H1 (cell line): ENCODE results near the gene CALML4. TPM values are rescaled to one million over a fixed set of nuclear protein-coding genes. Genes with fewer than 3 reads are reported as not detected.

ENCODE experiments used
- CTCF ChIA-PET: fragments of 300-600 bp; sonication (Branson Sonifier 250); formaldehyde crosslinking; loops from one replicate; lab custom pipeline; 2021; ENCODE audit not compliant: partially characterized antibody; lab: Charles Lee
- POLR2A ChIA-PET: fragments of 300-600 bp; sonication (Branson Sonifier 250); formaldehyde crosslinking; loops from one replicate; lab custom pipeline; 2021; ENCODE audit warnings: inconsistent platforms; ENCODE audit not compliant: partially characterized antibody; lab: Charles Lee
- DNase-seq, 2 experiments: peaks; one replicate each; pipeline versions ENCODE4 v3.0.0 to v3.0.0-alpha.2; 2010 to 2022; ENCODE audit warnings: low spot score in 2 of 2, low read depth in 1 of 2, mixed read lengths in 1 of 2
- FAIRE-seq: peaks from 2 replicates; lab custom pipeline; 2011; peaks lifted over from hg19 to GRCh38; lab: Jason Lieb, UNC
- H2AFZ ChIP-seq: 2 replicates; pipeline ENCODE4 v1.8.1; 2012; ENCODE audit warnings: low read length, inconsistent platforms
- H2AK5ac ChIP-seq: 2 replicates; pipeline ENCODE4 v1.6.1; 2013; ENCODE audit warnings: low read depth, low read length
- H2BK120ac ChIP-seq: replicated peaks from 2 replicates; pipeline ENCODE3; 2013; ENCODE audit warnings: low read depth, low read length, inconsistent platforms
- H2BK12ac ChIP-seq: 2 replicates; pipeline ENCODE4 v1.6.1; 2013; ENCODE audit warnings: low read depth, low read length
- H2BK15ac ChIP-seq: 2 replicates; pipeline ENCODE4 v1.6.1; 2013; ENCODE audit warnings: low read length
- H2BK20ac ChIP-seq: 2 replicates; pipeline ENCODE4 v1.6.1; 2013; ENCODE audit warnings: low read length
- H2BK5ac ChIP-seq: 2 replicates; pipeline ENCODE4 v1.6.1; 2013; ENCODE audit warnings: low read depth, low read length
- H3K14ac ChIP-seq: 2 replicates; pipeline ENCODE4 v1.6.1; 2013; ENCODE audit warnings: inconsistent platforms; ENCODE audit not compliant: insufficient read length
- H3K18ac ChIP-seq: 2 replicates; pipeline ENCODE4 v1.6.1; 2013; ENCODE audit warnings: low read length; ENCODE audit errors: extremely low read depth
- H3K23ac ChIP-seq: 2 replicates; pipeline ENCODE4 v1.6.1; 2013; ENCODE audit warnings: inconsistent platforms; ENCODE audit not compliant: insufficient read length
- H3K23me2 ChIP-seq: 2 replicates; pipeline ENCODE4 v1.6.1; 2013; ENCODE audit warnings: low read depth, low read length
- H3K27ac ChIP-seq: 2 replicates; pipeline ENCODE4 v1.6.1; 2011; ENCODE audit warnings: low read depth, low read length, inconsistent platforms
- H3K27me3 ChIP-seq, 4 experiments: replicated peaks in 1 of 4; 1 replicate in 1 of 4; 2 replicates in 3 of 4; pipeline versions ENCODE4 v1.6.1 to v1.8.1; 2011 to 2013; ENCODE audit warnings: low read length in 3 of 4, mild to moderate bottlenecking in 3 of 4, inconsistent platforms in 2 of 4, mixed read lengths in 2 of 4, moderate library complexity in 1 of 4; ENCODE audit not compliant: control insufficient read depth in 3 of 4, insufficient read depth in 3 of 4; ENCODE audit errors: extremely low read depth in 1 of 4
- H3K36me3 ChIP-seq, 4 experiments: 2 replicates each; pipeline versions ENCODE4 v1.6.1 to v1.8.1; 2011 to 2013; ENCODE audit warnings: mild to moderate bottlenecking in 4 of 4, low read length in 3 of 4, moderate library complexity in 2 of 4, control low read depth in 1 of 4, inconsistent platforms in 1 of 4; ENCODE audit not compliant: insufficient read depth in 4 of 4, control insufficient read depth in 2 of 4
- H3K4ac ChIP-seq: replicated peaks from 2 replicates; pipeline ENCODE3; 2013; ENCODE audit warnings: low read length, low read depth, mixed read lengths, inconsistent platforms; ENCODE audit not compliant: insufficient read length
- H3K4me1 ChIP-seq, 4 experiments: replicated peaks in 1 of 4; 1 replicate in 1 of 4; 2 replicates in 3 of 4; pipeline versions ENCODE4 v1.6.1 to v1.8.1; 2011 to 2013; ENCODE audit warnings: low read length in 3 of 4, inconsistent platforms in 2 of 4, mixed read lengths in 1 of 4; ENCODE audit not compliant: insufficient read depth in 4 of 4, control insufficient read depth in 3 of 4
- H3K4me2 ChIP-seq, 2 experiments: 2 replicates each; pipeline versions ENCODE4 v1.6.1 to v1.8.1; 2011 to 2013; ENCODE audit warnings: low read depth in 2 of 2, low read length in 2 of 2, control low read depth in 1 of 2, inconsistent platforms in 1 of 2, mild to moderate bottlenecking in 1 of 2; ENCODE audit not compliant: insufficient read depth in 1 of 2
- H3K4me3 ChIP-seq, 4 experiments: fragments of 200-600, 300-600 bp in 1 of 4; sonication (generic), shearing (Covaris generic), sonication (Bioruptor Twin) in 1 of 4; 2 replicates each; pipeline versions ENCODE4 v1.5.1 to v1.8.1; 2011 to 2016; ENCODE audit warnings: low read length in 4 of 4, low read depth in 3 of 4, control low read depth in 2 of 4, inconsistent platforms in 2 of 4, mild to moderate bottlenecking in 2 of 4, mixed read lengths in 1 of 4, moderate library complexity in 1 of 4; ENCODE audit not compliant: insufficient read depth in 2 of 4; ENCODE audit errors: extremely low read depth in 1 of 4
- H3K56ac ChIP-seq: replicated peaks from 2 replicates; pipeline ENCODE3; 2013; ENCODE audit warnings: low read depth, mild to moderate bottlenecking, mixed read lengths, low read length, inconsistent platforms; ENCODE audit not compliant: insufficient read length
- H3K79me1 ChIP-seq: 2 replicates; pipeline ENCODE4 v1.6.1; 2013; ENCODE audit warnings: low read depth, low read length, control low read depth
- H3K79me2 ChIP-seq, 2 experiments: 2 replicates each; pipeline versions ENCODE4 v1.6.1 to v1.8.1; 2012 to 2013; ENCODE audit warnings: low read length in 2 of 2, mild to moderate bottlenecking in 2 of 2, inconsistent platforms in 1 of 2; ENCODE audit not compliant: insufficient read depth in 2 of 2, control insufficient read depth in 1 of 2
- H3K9ac ChIP-seq, 4 experiments: replicated peaks in 1 of 4; 1 replicate in 1 of 4; 2 replicates in 3 of 4; pipeline versions ENCODE4 v1.6.1 to v1.8.1; 2011 to 2013; ENCODE audit warnings: low read depth in 3 of 4, low read length in 3 of 4, control low read depth in 2 of 4, mild to moderate bottlenecking in 2 of 4, moderate library complexity in 2 of 4, inconsistent platforms in 1 of 4; ENCODE audit errors: extremely low read depth in 1 of 4
- H3K9me3 ChIP-seq, 2 experiments: 2 replicates each; pipeline versions ENCODE4 v1.6.1 to v1.8.1; 2012 to 2013; ENCODE audit warnings: mild to moderate bottlenecking in 2 of 2, moderate library complexity in 2 of 2, control low read depth in 1 of 2, inconsistent platforms in 1 of 2, low read depth in 1 of 2, low read length in 1 of 2, mixed read lengths in 1 of 2; ENCODE audit not compliant: insufficient read depth in 2 of 2
- H4K20me1 ChIP-seq, 2 experiments: replicated peaks in 1 of 2; 2 replicates each; pipeline versions ENCODE3 to v1.8.1; 2011 to 2013; ENCODE audit warnings: inconsistent platforms in 2 of 2, low read length in 2 of 2, mild to moderate bottlenecking in 1 of 2; ENCODE audit not compliant: insufficient read depth in 2 of 2, control insufficient read depth in 1 of 2
- H4K5ac ChIP-seq: 2 replicates; pipeline ENCODE4 v1.6.1; 2013; ENCODE audit warnings: low read length, low read depth, mixed read lengths, inconsistent platforms; ENCODE audit not compliant: insufficient read length
- H4K8ac ChIP-seq: 2 replicates; pipeline ENCODE4 v1.8.0; 2013; ENCODE audit warnings: mild to moderate bottlenecking, moderate library complexity, low read length, inconsistent platforms; ENCODE audit not compliant: insufficient read depth; ENCODE audit errors: extremely low read depth
- H4K91ac ChIP-seq: replicated peaks from 2 replicates; pipeline ENCODE3; 2013; ENCODE audit warnings: low read length, mixed read lengths, inconsistent platforms; ENCODE audit not compliant: insufficient read length
- CHD2 ChIP-seq: IDR thresholded peaks from 2 replicates; pipeline ENCODE4 v1.6.1; 2012; ENCODE audit warnings: low read length, improper control_type of control experiment
- EGR1 ChIP-seq: IDR thresholded peaks from 2 replicates; pipeline ENCODE4 v1.6.1; 2011; ENCODE audit warnings: low read depth, low read length, borderline replicate concordance
- EZH2 ChIP-seq: fragments of 200-600 bp; sonication (generic); IDR thresholded peaks from 2 replicates; pipeline ENCODE4 v1.7.1; 2012; ENCODE audit warnings: low read depth, mild to moderate bottlenecking, moderate library complexity, low read length, inconsistent platforms; ENCODE audit not compliant: severe bottlenecking
- GABPA ChIP-seq: IDR thresholded peaks from 2 replicates; pipeline ENCODE4 v1.6.1; 2011; ENCODE audit warnings: mild to moderate bottlenecking, low read length, moderate library complexity, borderline replicate concordance; ENCODE audit not compliant: insufficient read depth
- GTF2F1 ChIP-seq: IDR thresholded peaks from 2 replicates; pipeline ENCODE4 v1.6.1; 2012; ENCODE audit warnings: low read depth, low read length, improper control_type of control experiment, borderline replicate concordance
- KDM4A ChIP-seq: IDR thresholded peaks from one replicate; pipeline ENCODE4 v1.7.1; 2012; ENCODE audit warnings: low read depth, mild to moderate bottlenecking, moderate library complexity, low read length, inconsistent platforms; ENCODE audit not compliant: severe bottlenecking
- KDM5A ChIP-seq: fragments of 200-600 bp; IDR thresholded peaks from 2 replicates; pipeline ENCODE4 v1.7.1; 2012; ENCODE audit warnings: mild to moderate bottlenecking, low read length, inconsistent platforms, mixed read lengths
- RFX5 ChIP-seq: IDR thresholded peaks from 2 replicates; pipeline ENCODE4 v1.6.1; 2011; ENCODE audit warnings: low read depth, low read length, improper control_type of control experiment, borderline replicate concordance
- SIN3A ChIP-seq, 2 experiments: IDR thresholded peaks in 1 of 2; conservative IDR thresholded peaks in 1 of 2; 2 replicates each; pipeline ENCODE4 v1.6.1; 2011 to 2012; ENCODE audit warnings: low read length in 2 of 2, improper control_type of control experiment in 1 of 2, low read depth in 1 of 2, mild to moderate bottlenecking in 1 of 2
- SIRT6 ChIP-seq: IDR thresholded peaks from one replicate; pipeline ENCODE4 v1.7.1; 2012; ENCODE audit warnings: low read length, inconsistent platforms
- YY1 ChIP-seq: IDR thresholded peaks from 2 replicates; pipeline ENCODE4 v1.6.1; 2011; ENCODE audit warnings: low read depth, mild to moderate bottlenecking, low read length
- WGBS, 2 experiments: shearing (Covaris generic) in 1 of 2; methylation state at CpG; one replicate each; pipeline versions ENCODE4 v1.1.6 to v1.1.7; 2013 to 2015; ENCODE audit warnings: low lambda C conversion rate in 2 of 2, mixed read lengths in 2 of 2, inconsistent platforms in 1 of 2, low coverage in 1 of 2, missing lambda C conversion rate in 1 of 2; ENCODE audit not compliant: insufficient replicate concordance in 2 of 2, insufficient coverage in 1 of 2, insufficient read length in 1 of 2; ENCODE audit errors: extremely low coverage in 1 of 2, missing lambda C conversion rate in 1 of 2; 5-methylcytosine and 5-hydroxymethylcytosine counted together
- polyA plus RNA-seq, 7 experiments: library from polyadenylated mRNA; depleted of rRNA in 3 of 7; stranded (reverse) in 5 of 7; unstranded in 2 of 7; fragments of >200 nt in 5 of 7; fragments of 200-250 nt in 2 of 7; gene quantifications; 1 replicate in 5 of 7; 2 replicates in 1 of 7; 4 replicates in 1 of 7; pipeline versions ENCODE4 v1.2.1 to v1.2.3, GENCODE V29; 2011 to 2013; ENCODE audit warnings: missing spikeins in 2 of 7, mixed read lengths in 2 of 7
- total RNA-seq: library from RNA; stranded (reverse); fragmentation: NEBNext Ultra II Directional; extraction: Animal tissue kit (Norgen Biotek cat#: 25700); gene quantifications from 2 replicates; pipeline ENCODE4 v1.2.1, GENCODE V29; 2021
- TF ChIP-seq, protein P1 (sequence below): IDR thresholded peaks from 2 replicates; pipeline ENCODE4 v1.6.1; 2011; ENCODE audit warnings: low read depth, mild to moderate bottlenecking, low read length; ENCODE audit not compliant: insufficient read depth

The CALML4 gene
- total and polyA plus RNA-seq, 2 of the 8 experiments (the other 6 are each of a cell fraction or from before 2014, with no cell fraction given): 3.8 to 12.5 TPM

DNA sequence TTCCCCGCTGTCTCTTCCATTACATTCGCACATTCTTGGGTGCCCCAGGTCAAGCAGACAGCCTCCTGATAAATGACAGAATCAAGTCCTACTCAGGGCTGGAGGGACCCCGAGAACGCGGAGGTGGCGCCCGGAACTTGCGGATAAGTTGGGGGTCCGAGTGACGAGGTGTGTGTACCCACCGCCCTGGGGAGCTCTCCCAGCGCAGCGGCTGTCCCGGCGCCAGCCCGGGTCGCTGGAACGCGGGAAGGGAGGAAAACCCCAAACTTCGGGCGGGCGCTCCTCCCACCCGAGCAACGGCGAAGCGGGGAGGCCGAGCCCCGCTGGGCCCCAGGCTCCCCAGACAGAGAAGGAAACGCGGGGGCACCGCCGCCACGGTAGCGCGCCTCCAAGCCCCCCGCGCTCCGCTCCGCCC, 23.8 kb upstream of the CALML4 start:
- Histone ChIP-seq H4K5ac (peak overlapping the region; percentile 29), H2BK15ac (no peak overlapping the region), H3K27me3 (peaks cover 0 to 2% (median 0%) of the 10 kb centered on the region in 4 experiments; a peak in 1 of 7 replicates), H3K18ac (peak overlapping the region; percentile 75; the same call in 1 of the 2 replicates), H3K9me3 (no peaks in the 10 kb centered on the region), H3K36me3 (no peaks in the 10 kb centered on the region), H3K23ac (no peak overlapping the region), H3K9ac (peak overlapping the region; percentile 70 to 100 (median 95)), H2BK120ac (no peak overlapping the region), H3K79me2 (peaks cover 24 to 50% of the 10 kb centered on the region in 2 experiments), H3K4me3 (peak overlapping the region; percentile 51 to 92 (median 78)), H3K23me2 (peaks cover 13% of the 10 kb centered on the region), H3K4me2 (peak overlapping the region; percentile 97), H2AK5ac (no peak overlapping the region), H2BK5ac (0 out of 2 replicates have a peak overlapping the region, but pooled peaks have one; percentile 36), H3K4me1 (peaks cover 7 to 17% (median 11%) of the 10 kb centered on the region in 4 experiments), H3K56ac (peak overlapping the region; percentile 44), H2BK20ac (no peak overlapping the region), H4K91ac (no peak overlapping the region), H3K14ac (no peak overlapping the region), H3K79me1 (peaks cover 22% of the 10 kb centered on the region), H4K8ac (peak overlapping the region; percentile 98), H3K4ac (no peak overlapping the region), H3K27ac (peak overlapping the region; percentile 90), H2AFZ (no peak overlapping the region), H4K20me1 (peaks cover 4 to 8% of the 10 kb centered on the region in 2 experiments), H2BK12ac (no peak overlapping the region)
- no peak for TF ChIP-seq EZH2
- no peak for TF ChIP-seq YY1
- TF ChIP-seq, protein P1, sequence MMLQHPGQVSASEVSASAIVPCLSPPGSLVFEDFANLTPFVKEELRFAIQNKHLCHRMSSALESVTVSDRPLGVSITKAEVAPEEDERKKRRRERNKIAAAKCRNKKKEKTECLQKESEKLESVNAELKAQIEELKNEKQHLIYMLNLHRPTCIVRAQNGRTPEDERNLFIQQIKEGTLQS: no peak
- 0 out of 2 replicates have a peak, but pooled peaks have one; percentile 5 for TF ChIP-seq EGR1
- 0 out of 2 replicates have a peak, but pooled peaks have one; percentile 65 for TF ChIP-seq GABPA
- TF ChIP-seq SIN3A (conservative IDR thresholded peaks at IDR 0.05 in 1 of 2, IDR thresholded peaks at IDR 0.05 in 1 of 2; ENCODE audit: low read depth in 1 of 2, low read length in 2 of 2): 0 out of 4 replicates have a peak, but pooled peaks of 1 of the 2 experiments have one; percentile 35
- TF ChIP-seq SIRT6: no peak
- no peak for TF ChIP-seq KDM5A
- no peak for TF ChIP-seq CHD2
- TF ChIP-seq RFX5: no peak
- TF ChIP-seq GTF2F1: no peak
- no peak for TF ChIP-seq KDM4A
- FAIRE-seq: no peak
- ChIA-PET POLR2A (interaction anchor here (0.5 to 4.6 kb wide), 20 partner anchors 11 to 401 kb away, joined by 3 to 38 read pairs (median 4); partner anchors contain the start of gene FEM1B), CTCF (interaction anchor here (1.4 to 3.9 kb wide), 5 partner anchors 10 to 77 kb away, joined by 3 to 20 read pairs (median 11); no protein-coding TSS in a partner anchor)
- 2% methylated on average over 28 of the region's 39 CpGs; no CpG with 5 or more reads in 1 of the 2 experiments for WGBS, 2 experiments
- DNase-seq: no peak
